GM21390 (cell line): ENCODE data around the gene TPM2.
A peak's percentile ranks its signal among the peaks of the same experiment; 100 is the strongest.

ENCODE experiments used
- ATAC-seq: cut with Tn5 transposase; IDR thresholded peaks from one replicate; pipeline ENCODE4 v1.9.1; 2021; ENCODE audit not compliant: unreplicated experiment

TPM2 gene

DNA sequence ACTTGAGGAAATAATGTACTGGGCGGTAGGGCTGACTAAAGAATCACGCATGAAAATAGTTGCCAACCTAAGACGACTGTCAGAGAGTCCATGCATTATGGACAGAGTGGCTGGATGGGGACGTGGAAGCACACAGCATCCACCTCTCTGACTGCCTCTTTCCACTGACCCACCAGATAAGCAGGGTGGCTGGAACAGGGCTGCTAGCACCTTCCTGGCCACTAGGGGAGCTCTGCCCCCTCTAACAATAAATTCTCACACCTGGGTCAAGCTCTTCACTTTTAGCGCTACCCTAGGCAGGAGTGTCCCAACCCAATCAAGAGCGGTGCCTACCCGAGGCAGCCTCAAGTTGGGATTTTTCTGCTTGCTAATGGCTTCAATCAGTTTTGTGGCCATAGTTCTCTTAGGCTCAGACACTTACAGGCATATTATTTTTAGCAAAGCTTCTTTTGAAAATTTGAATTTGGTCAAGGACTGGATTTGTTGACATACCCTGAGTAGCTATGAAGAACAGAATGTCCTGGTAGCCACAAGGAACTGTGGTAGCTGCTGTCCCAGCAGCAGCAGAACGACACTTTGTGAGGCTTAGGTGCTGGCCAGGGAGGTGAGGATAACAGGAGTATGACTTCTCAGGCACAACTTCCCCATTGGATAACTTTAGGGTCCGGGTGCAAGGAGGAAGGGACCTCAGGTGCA lies 6.9 kb upstream of the TPM2 start:
- peak; percentile 84 for ATAC-seq

DNA sequence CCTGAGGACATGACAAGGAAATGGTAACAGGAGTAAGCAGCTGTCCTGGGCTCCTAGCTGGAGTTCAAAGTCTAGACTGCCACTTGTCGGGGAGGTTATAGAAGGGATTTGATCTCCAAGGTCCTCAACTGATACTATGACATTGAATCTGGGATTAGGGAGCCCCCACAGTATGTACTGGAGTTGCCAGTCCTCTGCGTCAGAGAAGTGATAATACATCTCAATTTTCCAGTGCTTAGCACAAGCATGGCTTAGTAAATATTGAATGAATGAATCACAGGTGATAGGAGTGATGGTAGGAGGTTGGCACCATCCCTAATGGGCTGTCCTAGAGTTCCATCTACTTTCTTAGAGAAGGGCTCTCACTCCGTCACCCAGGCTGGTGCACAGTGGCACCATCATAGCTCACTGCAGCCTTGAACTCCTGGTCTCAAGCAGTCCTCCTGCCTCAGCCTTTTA lies 6.2 kb upstream of the TPM2 start:
- ATAC-seq: no peak

DNA sequence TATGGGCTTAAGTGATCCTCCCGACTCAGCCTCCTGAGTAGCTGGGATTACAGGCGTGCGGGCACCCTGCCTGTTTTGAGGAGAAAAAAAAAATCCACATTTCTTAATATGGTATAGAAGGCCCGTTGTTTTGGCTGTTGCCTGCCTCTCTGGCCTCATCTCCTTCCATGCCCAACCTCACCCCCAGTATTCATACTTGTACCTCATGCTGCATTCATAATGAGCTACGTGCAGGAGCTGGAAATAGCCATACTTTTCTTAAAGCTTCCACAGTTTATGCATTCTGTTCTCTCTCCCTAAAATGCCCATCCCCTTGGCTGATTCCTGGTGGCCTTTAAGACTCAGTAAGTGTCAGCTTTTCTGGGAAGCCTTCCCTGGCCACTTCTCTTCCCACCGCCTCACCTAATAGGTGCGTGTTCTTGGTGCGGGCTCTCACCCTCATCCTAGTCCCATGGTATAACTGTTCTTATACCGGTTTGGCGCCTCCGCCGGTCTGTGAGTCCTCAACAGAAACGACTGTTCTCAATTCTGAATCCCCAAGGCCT lies 2.1 kb upstream of the TPM2 start:
- no peak for ATAC-seq

GRCh38 chr9:35691334-35691650 lies 1.6 kb upstream of the TPM2 start:
- ATAC-seq: no peak

DNA sequence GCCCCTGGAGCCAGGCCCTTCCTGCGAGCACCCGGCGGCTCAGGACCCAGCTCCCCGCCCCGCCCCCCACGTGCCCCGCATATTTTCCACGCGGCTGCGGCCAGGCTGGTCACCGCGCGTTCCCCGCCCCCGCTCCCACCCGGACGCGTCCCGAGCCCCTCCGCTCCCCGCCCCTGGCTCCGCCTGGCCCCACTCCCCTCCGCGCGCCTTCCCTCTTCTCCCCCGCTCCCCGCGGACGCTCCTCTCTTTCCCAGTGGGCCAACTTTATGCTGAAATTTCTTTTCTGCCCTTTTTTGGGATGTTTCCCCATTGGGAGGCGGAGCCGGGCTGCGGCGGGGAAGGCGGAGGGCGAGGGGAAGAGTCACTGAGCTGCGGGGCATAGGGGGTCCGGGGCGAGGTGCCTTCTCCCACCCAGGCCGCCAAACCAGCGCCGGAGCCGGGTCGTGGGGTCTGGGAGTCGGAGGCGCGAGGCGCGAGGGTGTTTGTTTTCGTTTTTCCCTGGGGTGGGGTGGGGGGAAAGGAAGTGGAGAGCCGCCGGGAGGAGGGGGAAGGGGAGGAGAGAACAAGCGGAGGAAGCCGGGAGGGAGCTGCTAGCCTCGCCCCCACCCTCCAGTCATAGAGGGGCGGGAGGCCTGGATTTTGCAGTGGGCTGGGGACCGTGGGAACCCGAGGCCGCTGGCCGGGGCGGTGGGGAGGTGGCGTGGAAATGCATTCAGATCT lies 1.0 kb upstream of the TPM2 start:
- ATAC-seq: no peak

DNA sequence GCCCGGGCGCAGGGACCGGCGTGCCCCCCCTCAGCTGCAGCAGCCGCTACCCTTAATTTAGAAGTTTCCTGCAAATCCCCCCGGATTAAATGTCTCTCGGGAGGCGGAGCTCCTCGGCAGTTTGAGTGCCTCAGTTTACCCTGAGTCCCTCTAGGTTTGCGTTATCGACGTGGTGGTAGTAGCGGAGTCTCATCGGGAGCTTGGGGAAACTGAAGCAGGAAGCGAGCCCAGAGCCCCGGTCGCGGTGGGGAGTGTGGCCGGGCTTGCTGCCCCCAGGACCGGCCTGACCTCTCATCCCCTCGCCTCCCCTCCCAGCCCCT lies 529 bp upstream of the TPM2 start:
- no peak for ATAC-seq

- no peak for ATAC-seq
Measured at GRCh38 chr9:35688558-35689541, 875 bp downstream of the TPM2 start.

- no peak for ATAC-seq
Measured at GRCh38 chr9:35687972-35688557, 1.7 kb downstream of the TPM2 start.

DNA sequence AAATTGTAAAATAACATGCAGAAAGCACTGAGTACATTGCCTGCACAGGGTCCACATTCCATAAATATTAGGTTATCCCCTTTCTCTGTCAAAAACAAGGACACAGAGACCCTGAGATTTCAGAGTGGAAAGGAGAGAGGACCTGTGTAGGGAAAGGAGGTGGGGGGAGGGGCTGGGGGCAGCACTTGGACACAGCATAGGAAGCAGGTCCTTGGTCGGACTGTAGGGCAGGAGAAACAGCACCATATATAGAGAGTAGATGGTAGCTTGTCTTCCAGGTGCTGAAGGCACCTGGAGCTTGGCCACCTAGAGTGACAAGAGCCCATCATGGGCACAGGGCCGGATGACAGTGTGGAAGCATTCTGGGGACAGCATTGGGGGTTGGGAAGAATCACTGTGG lies 2.4 kb downstream of the TPM2 start:
- ATAC-seq: no peak

- no peak for ATAC-seq
Measured at GRCh38 chr9:35686222-35687203, 3.2 kb downstream of the TPM2 start.

DNA sequence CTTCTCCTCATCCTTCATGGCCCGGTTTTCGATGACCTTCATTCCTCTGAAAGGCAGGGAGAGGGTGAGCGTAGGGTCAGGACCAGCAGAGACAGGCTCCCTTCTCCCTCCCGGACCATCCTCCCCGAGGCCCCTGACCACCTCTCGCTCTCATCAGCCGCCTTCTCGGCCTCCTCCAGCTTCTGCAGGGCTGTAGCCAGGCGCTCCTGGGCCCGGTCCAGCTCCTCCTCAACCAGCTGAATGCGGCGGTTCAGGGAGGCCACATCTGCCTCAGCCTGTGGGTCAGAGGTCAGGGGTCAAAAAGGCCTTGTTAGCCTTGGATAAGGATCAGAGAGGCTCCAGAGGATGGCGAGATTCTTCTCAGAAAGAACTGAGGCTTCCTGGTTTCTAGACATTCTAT lies 4.2 kb downstream of the TPM2 start:
- ATAC-seq: no peak

DNA sequence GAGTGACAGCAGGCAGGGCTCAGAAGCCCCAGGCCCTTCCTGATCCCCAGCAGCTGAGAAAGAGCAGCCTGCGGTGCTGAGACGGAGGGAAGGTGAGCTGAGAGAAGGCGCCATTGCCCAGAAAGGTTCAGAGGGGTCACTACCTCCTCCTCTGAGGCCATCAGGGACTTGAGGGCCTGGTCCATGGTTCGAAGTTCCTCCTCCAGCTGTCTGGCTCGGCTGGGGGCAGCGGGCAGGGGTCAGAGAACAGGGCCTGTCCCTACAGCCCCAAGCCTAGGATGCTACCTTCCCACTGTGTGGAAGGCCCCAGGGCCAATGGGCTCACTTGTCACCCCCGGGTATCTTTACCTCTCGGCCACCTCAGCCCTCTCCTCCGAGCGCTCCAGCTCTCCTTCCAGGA lies 4.8 kb downstream of the TPM2 start:
- ATAC-seq: no peak

DNA sequence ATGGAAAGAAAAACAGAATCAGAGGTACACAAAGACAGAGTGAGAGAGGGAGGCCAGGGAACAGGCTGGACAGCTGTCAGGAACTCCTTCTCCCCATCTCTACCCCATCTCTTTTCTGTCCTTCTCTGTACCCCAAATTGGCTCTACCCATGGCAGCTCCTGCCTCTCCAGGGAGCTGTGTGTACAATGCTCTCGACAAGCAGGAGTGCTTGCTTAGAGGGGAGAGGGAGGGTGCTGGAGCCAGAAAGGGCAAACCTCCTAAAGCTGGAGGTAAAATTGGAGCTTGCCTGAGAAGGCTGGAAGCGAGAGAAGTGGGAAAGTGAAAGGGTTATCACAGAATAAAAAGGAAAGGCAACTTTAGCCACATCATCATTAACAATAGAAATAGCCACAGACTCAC lies 6.4 kb downstream of the TPM2 start:
- no peak for ATAC-seq

GRCh38 chr9:35682520-35683315 lies 7.0 kb downstream of the TPM2 start:
- no peak for ATAC-seq

DNA sequence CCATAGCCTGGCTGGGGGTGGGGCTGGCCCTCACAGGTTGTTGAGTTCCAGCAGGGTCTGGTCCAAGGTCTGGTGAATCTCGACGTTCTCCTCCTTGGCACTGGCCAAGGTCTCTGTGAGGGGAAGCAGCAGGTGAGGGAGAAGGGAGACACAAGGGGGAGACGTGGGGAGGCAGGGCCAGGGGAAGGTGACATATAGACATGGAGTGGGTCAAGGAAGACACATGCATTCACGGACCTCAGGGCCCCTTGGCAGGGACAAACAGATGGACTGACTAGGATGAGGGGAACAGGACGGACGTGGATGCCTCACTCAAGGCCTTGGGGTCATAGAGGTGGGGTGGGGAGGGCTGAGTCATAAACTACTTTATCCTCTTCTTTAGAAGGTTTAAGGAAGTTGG lies 7.7 kb downstream of the TPM2 start:
- ATAC-seq: no peak

- no peak for ATAC-seq
Measured at GRCh38 chr9:35681341-35682002, 8.3 kb downstream of the TPM2 start.

- no peak for ATAC-seq
Measured at GRCh38 chr9:35680331-35681105, 9.2 kb downstream of the TPM2 start.

DNA sequence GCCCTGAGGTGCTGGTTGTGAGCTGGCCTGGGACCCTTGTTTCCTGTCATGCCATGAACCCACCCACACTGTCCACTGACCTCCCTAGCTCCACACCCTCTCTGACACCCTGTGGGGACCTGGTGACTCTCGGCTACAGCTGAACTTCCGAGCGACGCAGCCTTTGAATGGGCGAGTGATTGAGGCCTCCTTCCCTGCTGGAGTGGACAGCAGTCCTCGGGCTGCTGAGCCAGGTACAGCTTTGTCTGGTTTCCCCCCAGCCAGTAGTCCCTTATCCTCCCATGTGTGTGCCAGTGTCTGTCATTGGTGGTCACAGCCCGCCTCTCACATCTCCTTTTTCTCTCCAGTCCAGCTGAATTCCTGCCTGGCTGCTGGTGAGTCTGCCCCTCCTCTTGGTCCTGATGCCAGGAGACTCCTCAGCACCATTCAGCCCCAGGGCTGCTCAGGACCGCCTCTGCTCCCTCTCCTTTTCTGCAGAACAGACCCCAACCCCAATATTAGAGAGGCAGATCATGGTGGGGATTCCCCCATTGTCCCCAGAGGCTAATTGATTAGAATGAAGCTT lies 9.9 kb downstream of the TPM2 start:
- ATAC-seq: no peak
